Measurements from ENCODE around the gene FANCC. TPM values are rescaled to one million over a fixed set of nuclear protein-coding genes. Genes with fewer than 3 reads are reported as not detected.

FANCC gene
- polyA plus RNA-seq, 1 of the 3 experiments (the other 2 are of a cell fraction) = 3.5 TPM

DNA sequence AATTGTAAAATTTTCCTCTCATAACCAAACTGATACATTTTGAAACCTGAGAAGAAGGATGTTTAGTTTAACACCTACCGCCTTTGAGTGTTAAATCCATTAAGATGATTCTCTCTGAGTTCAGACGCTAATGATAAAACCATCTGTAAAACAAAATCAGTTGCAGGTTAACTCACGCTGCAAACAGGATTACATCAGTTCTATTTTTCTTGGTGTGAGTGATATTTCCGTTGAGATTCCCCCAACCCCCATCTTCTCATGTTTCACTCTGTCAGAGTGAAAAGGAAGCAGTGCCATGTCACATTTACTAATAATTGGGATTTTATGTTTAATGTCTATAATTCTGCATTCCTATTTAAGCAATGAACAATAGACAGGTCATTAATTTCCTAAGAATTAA is 146.5 kb downstream of the FANCC start (continued):
- TF ChIP-seq GATA2 (CRISPR knock-in tag; IDR thresholded peaks at IDR 0.05) (no peak), RFX5 (IDR thresholded peaks at IDR 0.05; ENCODE audit: low read length) (no peak), RCOR1 (IDR thresholded peaks at IDR 0.05; ENCODE audit: low read length) (no peak), MEF2A (IDR thresholded peaks at IDR 0.05; ENCODE audit: borderline replicate concordance, low read depth) (peak; percentile 92), JUND (IDR thresholded peaks at IDR 0.05) (peak; percentile 17; the same call in 1 of the 2 replicates), TCF12 (IDR thresholded peaks at IDR 0.05) (peak; percentile 62; the same call in 1 of the 2 replicates), GABPA (IDR thresholded peaks at IDR 0.05; ENCODE audit: low read depth) (no peak), RAD21 (IDR thresholded peaks at IDR 0.05; ENCODE audit: low read length) (no peak), NFIC (IDR thresholded peaks at IDR 0.05; ENCODE audit: borderline replicate concordance) (peak; percentile 14; the same call in 1 of the 2 replicates), YY1 (IDR thresholded peaks at IDR 0.05; ENCODE audit: low read depth) (no peak), SMC3 (IDR thresholded peaks at IDR 0.05; ENCODE audit: low read depth, low read length) (no peak), POLR2AphosphoS5 (IDR thresholded peaks at IDR 0.05; ENCODE audit: low read depth, low read length) (no peak)
- TF ChIP-seq, protein P1, sequence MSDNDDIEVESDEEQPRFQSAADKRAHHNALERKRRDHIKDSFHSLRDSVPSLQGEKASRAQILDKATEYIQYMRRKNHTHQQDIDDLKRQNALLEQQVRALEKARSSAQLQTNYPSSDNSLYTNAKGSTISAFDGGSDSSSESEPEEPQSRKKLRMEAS (IDR thresholded peaks at IDR 0.05; ENCODE audit: low read depth) = peak; percentile 29; the same call in 1 of the 2 replicates

DNA sequence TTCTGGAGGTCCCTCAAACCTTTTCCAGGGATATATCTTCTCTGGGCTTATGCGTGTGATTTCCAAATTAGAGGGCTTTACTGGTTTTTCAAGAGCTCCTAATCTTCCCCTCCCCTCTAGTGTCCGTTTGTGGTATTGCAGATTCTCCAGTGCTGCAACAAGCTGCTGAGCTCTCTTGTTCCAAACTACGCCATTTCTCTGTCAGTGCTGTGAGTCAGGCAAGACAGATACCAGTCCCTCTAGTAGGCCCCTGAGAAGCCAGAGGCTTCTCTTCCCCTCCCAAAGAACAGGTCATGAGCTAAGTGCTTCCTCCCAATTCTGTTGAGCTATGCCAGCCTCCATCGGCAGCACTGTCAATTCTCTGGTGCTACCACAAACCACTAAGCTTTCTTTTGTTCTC is 149.5 kb downstream of the FANCC start:
- no peak overlapping the region for H3K4me3 ChIP-seq (ENCODE audit: low read depth in 2 of 2, low read length in 1 of 2)
- no peaks in the 10 kb centered on the region for H3K27me3 ChIP-seq (ENCODE audit: insufficient read depth)
- CTCF ChIA-PET = interaction anchor here (0.7 to 2.3 kb wide), 15 partner anchors 8 to 499 kb away, joined by 3 to 10 read pairs (median 3); no protein-coding TSS in a partner anchor
- peaks cover 4% of the 10 kb centered on the region; the same call in 1 of the 2 replicates for H3K9me3 ChIP-seq
- no peak overlapping the region for H3K9ac ChIP-seq
- H3K36me3 ChIP-seq (replicated peaks in 1 of 2; ENCODE audit: control insufficient read depth in 1 of 2, insufficient read depth in 2 of 2, low read length in 1 of 2) = peaks cover 2 to 24% of the 10 kb centered on the region in 2 experiments
- H2AFZ ChIP-seq (ENCODE audit: low read depth) = 0 out of 2 replicates have a peak overlapping the region, but pooled peaks have one; percentile 29
- H3K9me2 ChIP-seq = no peaks in the 10 kb centered on the region
- H3F3A ChIP-seq (replicated peaks; ENCODE audit: insufficient read depth) = peaks cover 10% of the 10 kb centered on the region
- WGBS (ENCODE audit: low lambda C conversion rate) = 58% methylated on average over 4 of the region's 4 CpGs
- H3K4me1 ChIP-seq (ENCODE audit: control insufficient read depth in 1 of 2, insufficient read depth in 2 of 2, low read depth in 1 of 2, low read length in 1 of 2) = peaks cover 9 to 18% of the 10 kb centered on the region in 2 experiments; a peak in 3 of 4 replicates
- H3K27ac ChIP-seq (ENCODE audit: low read depth in 2 of 2, low read length in 1 of 2) = no peak overlapping the region; a peak in 1 of 4 replicates
- no peaks in the 10 kb centered on the region for H3K79me2 ChIP-seq (ENCODE audit: insufficient read depth)
- POLR2A ChIA-PET = no interaction called here
- no peak overlapping the region for H3K4me2 ChIP-seq
- DNase-seq = peak; percentile 26
- no peaks in the 10 kb centered on the region for H4K20me1 ChIP-seq (ENCODE audit: insufficient read depth)
- TF ChIP-seq, protein P2, sequence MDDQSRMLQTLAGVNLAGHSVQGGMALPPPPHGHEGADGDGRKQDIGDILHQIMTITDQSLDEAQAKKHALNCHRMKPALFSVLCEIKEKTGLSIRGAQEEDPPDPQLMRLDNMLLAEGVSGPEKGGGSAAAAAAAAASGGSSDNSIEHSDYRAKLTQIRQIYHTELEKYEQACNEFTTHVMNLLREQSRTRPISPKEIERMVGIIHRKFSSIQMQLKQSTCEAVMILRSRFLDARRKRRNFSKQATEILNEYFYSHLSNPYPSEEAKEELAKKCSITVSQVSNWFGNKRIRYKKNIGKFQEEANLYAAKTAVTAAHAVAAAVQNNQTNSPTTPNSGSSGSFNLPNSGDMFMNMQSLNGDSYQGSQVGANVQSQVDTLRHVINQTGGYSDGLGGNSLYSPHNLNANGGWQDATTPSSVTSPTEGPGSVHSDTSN (IDR thresholded peaks at IDR 0.05) = peak; percentile 40; the same call in 1 of the 2 replicates
- TF ChIP-seq NFIC (IDR thresholded peaks at IDR 0.05; ENCODE audit: borderline replicate concordance) (no peak), GATA2 (CRISPR knock-in tag; IDR thresholded peaks at IDR 0.05) (no peak), NRF1 (IDR thresholded peaks at IDR 0.05; ENCODE audit: low read depth, low read length) (no peak), TCF12 (IDR thresholded peaks at IDR 0.05) (no peak), TEAD4 (IDR thresholded peaks at IDR 0.05; ENCODE audit: borderline replicate concordance, insufficient read depth) (no peak), RXRA (IDR thresholded peaks at IDR 0.05; ENCODE audit: borderline replicate concordance, low read depth) (no peak), RFX5 (IDR thresholded peaks at IDR 0.05; ENCODE audit: low read length) (no peak), EP300 (IDR thresholded peaks at IDR 0.05; ENCODE audit: borderline replicate concordance in 1 of 2, low read depth in 1 of 2, low read length in 1 of 2) (no peak), POLR2AphosphoS5 (IDR thresholded peaks at IDR 0.05; ENCODE audit: low read depth, low read length) (no peak), ELF1 (IDR thresholded peaks at IDR 0.05) (no peak), SMC3 (IDR thresholded peaks at IDR 0.05; ENCODE audit: low read depth, low read length) (peak; percentile 30), FOXM1 (IDR thresholded peaks at IDR 0.05; ENCODE audit: low read depth) (no peak), MEF2A (IDR thresholded peaks at IDR 0.05; ENCODE audit: borderline replicate concordance, low read depth) (no peak), YY1 (IDR thresholded peaks at IDR 0.05; ENCODE audit: low read depth) (0 out of 2 replicates have a peak, but pooled peaks have one; percentile 34), RAD21 (IDR thresholded peaks at IDR 0.05; ENCODE audit: low read length) (peak; percentile 66)
- TF ChIP-seq, protein P3, sequence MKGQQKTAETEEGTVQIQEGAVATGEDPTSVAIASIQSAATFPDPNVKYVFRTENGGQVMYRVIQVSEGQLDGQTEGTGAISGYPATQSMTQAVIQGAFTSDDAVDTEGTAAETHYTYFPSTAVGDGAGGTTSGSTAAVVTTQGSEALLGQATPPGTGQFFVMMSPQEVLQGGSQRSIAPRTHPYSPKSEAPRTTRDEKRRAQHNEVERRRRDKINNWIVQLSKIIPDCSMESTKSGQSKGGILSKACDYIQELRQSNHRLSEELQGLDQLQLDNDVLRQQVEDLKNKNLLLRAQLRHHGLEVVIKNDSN (IDR thresholded peaks at IDR 0.05; ENCODE audit: borderline replicate concordance, low read depth) = no peak
- TF ChIP-seq, protein P4, sequence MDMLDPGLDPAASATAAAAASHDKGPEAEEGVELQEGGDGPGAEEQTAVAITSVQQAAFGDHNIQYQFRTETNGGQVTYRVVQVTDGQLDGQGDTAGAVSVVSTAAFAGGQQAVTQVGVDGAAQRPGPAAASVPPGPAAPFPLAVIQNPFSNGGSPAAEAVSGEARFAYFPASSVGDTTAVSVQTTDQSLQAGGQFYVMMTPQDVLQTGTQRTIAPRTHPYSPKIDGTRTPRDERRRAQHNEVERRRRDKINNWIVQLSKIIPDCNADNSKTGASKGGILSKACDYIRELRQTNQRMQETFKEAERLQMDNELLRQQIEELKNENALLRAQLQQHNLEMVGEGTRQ (IDR thresholded peaks at IDR 0.05; ENCODE audit: borderline replicate concordance, low read depth, low read length) = no peak
- TF ChIP-seq, protein P5, sequence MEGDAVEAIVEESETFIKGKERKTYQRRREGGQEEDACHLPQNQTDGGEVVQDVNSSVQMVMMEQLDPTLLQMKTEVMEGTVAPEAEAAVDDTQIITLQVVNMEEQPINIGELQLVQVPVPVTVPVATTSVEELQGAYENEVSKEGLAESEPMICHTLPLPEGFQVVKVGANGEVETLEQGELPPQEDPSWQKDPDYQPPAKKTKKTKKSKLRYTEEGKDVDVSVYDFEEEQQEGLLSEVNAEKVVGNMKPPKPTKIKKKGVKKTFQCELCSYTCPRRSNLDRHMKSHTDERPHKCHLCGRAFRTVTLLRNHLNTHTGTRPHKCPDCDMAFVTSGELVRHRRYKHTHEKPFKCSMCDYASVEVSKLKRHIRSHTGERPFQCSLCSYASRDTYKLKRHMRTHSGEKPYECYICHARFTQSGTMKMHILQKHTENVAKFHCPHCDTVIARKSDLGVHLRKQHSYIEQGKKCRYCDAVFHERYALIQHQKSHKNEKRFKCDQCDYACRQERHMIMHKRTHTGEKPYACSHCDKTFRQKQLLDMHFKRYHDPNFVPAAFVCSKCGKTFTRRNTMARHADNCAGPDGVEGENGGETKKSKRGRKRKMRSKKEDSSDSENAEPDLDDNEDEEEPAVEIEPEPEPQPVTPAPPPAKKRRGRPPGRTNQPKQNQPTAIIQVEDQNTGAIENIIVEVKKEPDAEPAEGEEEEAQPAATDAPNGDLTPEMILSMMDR (IDR thresholded peaks at IDR 0.05) = peak; percentile 74
- TF ChIP-seq, protein P6, sequence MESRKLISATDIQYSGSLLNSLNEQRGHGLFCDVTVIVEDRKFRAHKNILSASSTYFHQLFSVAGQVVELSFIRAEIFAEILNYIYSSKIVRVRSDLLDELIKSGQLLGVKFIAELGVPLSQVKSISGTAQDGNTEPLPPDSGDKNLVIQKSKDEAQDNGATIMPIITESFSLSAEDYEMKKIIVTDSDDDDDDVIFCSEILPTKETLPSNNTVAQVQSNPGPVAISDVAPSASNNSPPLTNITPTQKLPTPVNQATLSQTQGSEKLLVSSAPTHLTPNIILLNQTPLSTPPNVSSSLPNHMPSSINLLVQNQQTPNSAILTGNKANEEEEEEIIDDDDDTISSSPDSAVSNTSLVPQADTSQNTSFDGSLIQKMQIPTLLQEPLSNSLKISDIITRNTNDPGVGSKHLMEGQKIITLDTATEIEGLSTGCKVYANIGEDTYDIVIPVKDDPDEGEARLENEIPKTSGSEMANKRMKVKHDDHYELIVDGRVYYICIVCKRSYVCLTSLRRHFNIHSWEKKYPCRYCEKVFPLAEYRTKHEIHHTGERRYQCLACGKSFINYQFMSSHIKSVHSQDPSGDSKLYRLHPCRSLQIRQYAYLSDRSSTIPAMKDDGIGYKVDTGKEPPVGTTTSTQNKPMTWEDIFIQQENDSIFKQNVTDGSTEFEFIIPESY (IDR thresholded peaks at IDR 0.05; ENCODE audit: borderline replicate concordance, low read depth) = no peak
